ENCODE results near the gene PALLD.

- TF ChIP-seq RAD21 (IDR thresholded peaks at IDR 0.05 in 1 of 2, conservative IDR thresholded peaks at IDR 0.05 in 1 of 2; ENCODE audit: low read depth in 2 of 2, low read length in 2 of 2) (no peak; a peak in 1 of 4 replicates), SP2 (IDR thresholded peaks at IDR 0.05; ENCODE audit: low read length) (no peak), SUZ12 (IDR thresholded peaks at IDR 0.05; ENCODE audit: low read length) (no peak), TAF1 (IDR thresholded peaks at IDR 0.05; ENCODE audit: low read depth, low read length) (no peak)
Measured at GRCh38 chr4:168803732-168804131, 306.9 kb downstream of the PALLD start.

Measured in H1 (cell line).